GM11168 (cell line): Measurements from ENCODE around the gene POMGNT2.
"Not testable (repeated sequence)": the region's sequence is repeated elsewhere in the genome, so short reads cannot be mapped to it uniquely, and the experiment has no call there.

Experiments
- in situ Hi-C: fragments of 300-500 bp; cut with MboI; formaldehyde crosslinking; loops from one replicate; pipeline ENCODE4 v1.12.0; 2022; ENCODE audit warnings: low sequenced_read_pairs; ENCODE audit not compliant: unreplicated experiment

The POMGNT2 gene

DNA sequence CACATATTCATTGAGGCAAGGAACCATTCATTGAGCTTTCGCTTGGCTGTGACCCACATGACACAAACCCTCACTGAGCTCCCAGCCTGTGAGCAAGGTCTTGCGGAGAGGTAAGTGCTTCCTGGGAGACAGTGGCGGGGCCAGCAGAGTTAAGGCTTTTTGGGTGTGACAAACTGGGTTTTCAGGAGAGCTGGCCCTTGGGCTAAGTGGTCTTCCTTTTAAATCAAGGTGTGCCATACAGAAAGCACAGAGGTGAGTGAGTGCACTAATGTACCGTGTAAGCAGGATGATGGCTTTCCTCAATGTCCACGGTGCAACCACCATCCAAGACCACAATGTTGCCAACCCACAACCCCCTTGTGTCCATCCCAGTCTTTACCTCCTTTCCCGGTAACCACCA is 28.6 kb downstream of the POMGNT2 start:
- in situ Hi-C loops = no loop called here

DNA sequence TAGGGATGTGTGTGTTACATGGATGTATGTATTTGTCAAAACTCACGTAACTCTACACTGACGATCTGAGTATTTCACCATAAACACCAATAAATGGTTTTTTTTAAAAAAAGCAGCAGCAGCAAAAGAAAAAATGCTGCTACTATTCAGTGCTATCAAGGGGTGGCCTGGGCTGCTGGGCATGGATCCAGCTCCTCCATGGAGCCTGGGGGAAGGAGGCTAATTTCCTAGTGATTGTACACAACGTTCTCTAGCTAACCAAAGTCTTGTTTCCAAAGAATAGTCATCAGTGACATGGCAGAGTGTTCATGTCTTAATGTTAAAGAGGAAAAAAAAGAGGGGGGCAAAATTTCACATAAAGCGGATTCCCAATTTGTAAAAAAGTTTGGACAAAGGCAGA is 29.0 kb downstream of the POMGNT2 start:
- in situ Hi-C loops = no loop called here

DNA sequence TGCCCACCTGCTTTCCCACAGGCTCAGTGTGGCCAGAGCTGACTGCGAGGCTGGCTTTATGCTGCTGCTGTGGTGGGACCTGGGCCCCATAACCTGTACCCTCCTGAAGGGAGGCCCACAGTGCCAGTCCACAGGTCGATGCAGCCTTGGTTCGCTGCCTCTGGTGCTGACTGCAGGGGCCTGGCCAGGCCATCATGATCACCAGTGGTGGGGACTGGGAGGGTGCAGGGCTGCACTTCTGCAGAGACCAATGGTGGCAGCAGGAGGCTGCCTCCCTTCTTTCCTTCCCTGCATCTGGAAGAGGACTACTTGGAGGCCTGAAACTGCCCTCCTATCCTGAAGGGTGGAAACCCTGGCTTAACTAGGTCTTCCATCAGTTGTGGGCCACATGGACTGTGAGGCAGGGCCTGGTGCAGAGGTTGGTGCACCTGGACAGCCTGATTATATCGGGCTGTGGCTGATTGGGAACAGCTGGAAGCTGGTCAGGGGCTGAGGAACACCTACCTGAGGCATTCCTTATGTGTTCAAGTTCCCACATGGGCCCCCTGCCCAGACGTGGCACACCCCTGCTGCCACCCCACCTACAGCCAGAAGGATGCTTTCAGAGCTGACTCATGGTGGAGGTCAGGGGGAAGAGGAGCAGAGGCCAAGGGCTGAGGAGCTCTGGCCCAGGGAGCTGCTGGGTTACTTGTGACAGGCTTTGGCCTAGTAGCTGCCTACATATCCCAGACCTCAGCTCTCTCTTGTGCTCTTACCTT is 29.8 kb downstream of the POMGNT2 start:
- in situ Hi-C loops = no loop called here

DNA sequence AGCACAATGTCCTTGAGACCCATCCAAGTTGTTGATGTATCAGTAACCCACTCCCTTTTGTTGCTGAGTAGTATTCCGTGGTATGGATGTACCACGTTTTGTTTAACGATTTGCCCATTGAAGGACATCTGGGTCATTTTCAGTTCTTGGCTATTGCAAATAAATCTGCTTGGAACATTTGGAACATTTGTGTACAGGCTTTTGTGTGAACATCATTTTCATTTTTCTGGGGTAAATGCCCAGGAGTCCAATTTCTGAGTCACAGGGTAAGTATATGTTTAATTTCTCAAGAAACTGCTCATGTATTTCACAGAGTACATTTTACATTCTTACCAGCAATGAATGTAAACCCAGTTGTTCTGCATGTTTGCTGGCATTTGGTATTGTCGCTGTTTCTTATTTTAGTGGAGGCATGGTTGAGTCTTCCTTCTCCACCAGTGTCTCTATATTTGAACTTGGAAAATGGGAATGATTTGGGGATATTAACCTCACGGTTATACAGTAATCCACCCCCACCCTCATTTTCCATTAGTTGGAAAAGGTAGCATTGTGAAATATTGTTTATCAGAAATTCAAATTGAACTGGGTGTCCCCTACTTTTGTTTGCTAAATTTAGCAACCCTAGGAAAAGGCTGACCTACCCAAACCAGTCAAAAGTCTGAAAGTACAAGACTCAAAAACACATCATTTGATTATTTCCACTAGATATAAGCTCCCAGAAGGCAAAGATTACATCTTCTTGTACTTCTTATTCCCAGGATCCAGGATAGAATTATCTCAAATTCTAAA is 30.8 kb downstream of the POMGNT2 start:
- in situ Hi-C loops = no loop called here

DNA sequence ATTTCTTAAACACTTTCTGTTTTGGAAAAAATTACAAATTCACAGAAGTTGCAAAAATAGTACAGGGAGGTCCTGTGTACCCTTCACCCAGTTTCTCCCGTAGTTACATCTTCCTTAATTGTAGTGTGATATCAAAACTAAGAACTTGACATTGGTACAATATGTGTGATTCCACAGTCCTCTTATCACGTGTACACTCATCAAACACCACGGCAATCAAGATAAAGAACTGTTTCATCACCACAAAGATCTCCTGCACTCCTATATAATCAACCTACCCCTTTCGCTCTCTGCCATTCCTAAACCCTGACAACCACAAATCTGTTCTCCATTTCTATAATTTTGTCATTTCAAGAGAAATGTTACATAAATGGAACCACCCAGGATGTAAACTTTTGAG is 31.4 kb downstream of the POMGNT2 start:
- in situ Hi-C loops = no loop called here

DNA sequence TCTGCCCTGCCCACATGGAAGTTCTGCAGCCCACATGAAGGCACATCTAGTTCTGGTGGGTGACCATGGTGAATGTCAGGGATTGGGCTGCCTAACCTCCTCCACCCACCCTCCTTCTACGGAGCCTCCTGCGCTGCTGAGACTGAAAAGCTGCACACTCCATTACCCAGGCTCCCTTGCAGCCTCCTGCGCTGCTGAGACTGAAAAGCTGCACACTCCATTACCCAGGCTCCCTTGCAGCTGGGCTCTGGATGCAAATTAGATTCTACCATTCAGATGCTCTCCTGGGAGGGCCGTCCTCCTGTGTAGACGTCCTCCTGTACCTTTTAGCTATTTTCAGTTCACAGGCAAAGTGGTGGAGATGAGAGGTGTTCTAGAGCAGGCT is 32.1 kb downstream of the POMGNT2 start:
- in situ Hi-C loops = no loop called here

DNA sequence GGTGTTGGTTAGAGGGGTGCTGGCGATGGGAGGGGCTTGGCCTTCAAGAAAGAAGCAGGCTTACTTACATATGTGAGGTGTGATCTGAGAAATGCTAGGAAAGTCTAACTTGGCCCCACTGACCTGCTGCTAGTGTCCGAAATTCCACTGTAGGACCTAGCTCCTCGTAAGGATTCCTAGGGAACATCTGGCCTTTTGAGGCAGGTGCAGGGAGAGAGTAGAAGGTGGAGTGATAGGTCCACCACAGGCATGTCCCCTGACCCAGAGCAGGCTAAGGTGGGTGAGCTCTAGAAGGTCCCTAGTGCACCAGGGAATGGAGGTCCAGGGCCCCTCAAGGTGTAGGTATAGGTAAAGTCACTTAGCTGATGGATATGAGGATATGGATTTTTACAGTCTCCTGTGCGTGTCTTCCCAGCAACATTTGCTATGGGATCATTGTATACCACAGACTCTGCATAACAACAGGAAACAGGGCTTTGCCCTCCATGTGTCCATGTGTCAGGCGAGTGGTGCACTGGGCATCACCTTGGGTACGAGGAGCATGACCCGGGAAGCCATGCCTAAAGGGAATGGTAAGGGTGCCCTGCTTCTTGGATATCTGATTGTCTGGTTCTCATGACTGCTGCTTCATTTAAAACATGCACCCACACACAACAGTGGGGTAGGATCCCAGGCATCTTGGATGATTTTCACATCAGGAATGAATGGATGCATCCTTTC is 32.6 kb downstream of the POMGNT2 start:
- in situ Hi-C loops = no loop called here

DNA sequence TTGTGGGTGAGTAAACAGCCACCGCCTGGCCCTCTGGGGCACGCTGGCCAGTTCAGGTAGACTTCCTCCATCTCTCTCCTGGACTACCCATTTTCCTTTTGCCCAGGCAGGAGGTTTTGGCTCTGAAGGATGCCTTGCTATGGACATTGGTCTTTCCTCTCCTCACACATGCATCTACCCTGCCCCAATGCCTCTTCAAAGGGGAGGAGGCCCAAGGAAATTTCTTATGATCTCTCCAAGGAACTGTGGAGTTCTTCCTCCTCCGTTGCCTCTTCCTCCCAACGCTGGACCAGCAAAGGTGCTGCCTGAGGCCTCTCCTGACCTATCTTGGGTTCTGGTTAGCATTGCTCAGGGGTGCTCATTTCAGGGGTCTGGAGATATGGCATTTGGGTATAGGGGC is 33.5 kb downstream of the POMGNT2 start:
- in situ Hi-C loops = no loop called here

DNA sequence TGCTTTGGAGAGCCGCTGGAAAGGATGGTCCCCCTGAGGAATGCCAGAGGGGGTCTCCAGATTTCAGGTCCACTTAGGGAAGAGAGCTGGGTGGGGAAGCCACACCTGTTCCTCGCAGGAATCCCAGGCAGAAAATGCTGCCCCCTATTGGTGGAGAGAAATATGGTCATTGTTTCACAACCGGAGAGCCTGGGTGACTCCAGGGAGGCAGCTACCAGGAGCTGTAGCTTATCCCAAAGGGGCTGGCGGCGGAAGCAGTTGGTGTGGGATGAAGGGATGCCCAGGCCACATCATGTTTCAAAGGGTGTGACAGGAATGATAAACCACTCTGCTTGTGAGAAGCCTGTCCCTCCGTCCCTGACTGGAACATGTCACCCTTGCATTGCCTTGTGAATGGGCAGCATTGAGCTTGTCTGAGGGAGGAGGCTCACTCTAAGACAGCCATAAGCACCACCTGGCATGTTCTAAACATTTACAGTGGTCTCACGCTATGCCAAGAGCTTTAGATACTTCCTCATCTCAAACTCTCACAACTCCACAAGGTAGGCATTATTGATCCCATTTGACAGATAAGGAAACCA is 34.5 kb downstream of the POMGNT2 start:
- in situ Hi-C loops = no loop called here

DNA sequence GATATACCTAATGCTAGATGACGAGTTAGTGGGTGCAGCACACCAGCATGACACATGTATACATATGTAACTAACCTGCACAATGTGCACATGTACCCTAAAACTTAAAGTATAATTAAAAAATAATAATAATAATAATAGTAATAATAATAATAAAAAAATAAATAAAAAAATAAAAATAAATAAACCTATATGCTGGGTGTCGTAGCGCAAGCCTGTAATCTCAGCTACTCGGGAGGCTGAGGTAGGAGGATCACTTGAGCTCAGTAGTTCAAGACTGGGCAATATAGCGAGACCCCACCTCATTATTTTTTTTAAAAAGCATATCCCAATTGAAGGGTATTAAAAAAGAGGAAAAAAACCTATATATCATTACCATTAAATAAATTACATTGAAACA is 35.2 kb downstream of the POMGNT2 start:
- in situ Hi-C loops = not testable (repeated sequence)

DNA sequence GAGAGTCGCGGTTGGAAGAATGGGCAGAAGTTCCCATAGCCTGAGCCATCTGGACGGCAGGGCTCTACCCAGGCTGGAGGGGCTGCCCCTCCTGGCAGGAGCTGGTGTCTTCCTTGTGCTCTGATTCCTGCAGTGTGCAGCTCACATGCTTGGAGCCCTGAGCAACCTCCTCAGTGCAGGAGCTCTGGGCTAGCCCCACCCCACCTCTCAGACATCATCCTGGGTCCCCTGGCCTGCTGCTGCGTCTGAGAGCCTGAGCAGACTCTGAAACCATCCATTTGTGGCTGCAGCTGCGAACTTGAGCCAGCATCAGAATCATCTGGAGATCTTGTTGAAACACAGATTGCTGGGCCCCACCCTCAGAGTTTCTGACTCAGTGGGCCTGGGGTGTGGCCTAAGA is 42.8 kb downstream of the POMGNT2 start:
- in situ Hi-C loops = no loop called here

DNA sequence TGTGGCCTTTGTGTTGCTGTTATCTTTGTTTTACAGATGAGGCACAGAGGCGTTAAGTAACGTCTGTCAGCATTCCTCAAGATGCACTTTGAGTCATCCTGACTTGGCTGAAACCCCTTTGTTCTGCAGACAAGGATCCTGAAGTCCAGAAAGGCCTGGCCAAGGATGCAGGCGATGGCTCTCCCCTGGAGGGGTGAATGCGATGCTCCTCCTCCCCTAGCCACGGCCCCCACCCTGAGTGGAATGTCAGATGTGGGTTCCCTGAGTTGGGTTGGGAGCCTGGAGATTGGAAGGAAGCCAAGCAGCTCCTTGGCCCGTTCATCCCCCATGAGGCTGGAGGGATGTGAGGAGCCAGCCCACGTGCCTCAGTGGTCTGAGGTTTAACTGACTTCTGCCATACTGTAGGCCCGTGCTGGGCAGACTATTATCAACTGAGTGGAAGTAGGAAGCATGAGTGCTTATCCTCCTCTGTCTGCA is 43.3 kb downstream of the POMGNT2 start:
- in situ Hi-C loops = no loop called here

DNA sequence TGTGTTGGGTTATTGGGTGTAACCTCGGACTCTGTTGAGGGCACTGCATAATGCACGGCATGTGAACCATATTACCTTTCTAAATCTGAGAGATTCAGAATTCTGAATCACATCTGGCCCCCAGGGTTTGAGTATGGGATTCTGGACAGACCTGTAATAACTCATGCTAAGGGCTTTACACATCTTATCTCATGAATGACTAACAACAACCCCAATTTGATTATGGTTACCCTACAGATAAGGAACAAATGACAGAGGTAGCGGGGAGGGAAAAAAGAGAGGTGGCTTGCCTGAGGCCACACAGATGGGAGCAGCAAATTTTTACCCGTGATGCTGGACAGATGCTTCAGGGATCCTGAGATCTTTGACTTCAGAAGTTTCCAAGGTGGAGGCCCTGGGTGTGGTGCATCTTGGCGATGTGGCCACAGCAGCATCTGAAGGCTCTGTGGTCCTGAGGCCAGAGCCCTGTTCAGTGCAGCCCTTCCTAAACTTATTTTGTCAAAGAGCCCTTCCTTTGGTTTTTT is 43.8 kb downstream of the POMGNT2 start:
- in situ Hi-C loops = no loop called here

DNA sequence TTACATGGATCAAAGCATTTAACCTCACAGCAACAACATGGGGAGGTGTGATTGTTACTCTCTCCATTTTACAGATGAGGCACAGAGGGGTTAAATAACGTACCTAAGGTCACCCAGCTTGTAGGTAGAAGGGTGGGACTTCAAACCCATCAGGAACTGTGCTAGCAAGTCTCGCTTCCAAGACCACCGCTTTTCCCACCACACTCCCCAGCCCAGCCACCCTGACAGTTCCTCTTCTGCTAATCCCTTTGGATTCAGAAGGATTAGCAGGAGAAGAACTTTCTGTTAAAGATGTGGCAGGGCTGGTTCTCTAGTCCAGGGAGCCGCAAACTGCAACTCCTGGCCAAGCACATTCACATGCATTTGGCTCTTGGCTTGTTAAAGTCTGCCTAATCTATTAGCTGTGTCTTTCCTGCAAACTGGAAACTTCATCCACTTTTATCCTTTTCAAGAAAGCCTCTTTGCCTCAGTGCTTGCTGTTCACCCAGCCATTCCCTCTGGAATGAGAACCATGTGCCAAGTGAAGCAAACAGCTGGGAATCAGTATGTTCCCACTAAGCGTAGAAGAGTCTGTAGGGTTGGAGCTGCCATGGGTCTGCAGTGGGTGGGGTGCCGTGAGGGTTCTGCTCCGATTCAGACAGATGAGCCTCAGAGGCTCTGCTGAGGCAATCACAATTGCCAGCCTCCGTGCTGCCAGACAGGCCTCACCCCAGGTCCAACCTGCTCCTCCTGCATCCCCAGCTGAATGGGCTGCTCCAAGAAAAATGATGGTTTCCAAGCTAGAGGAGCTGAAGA is 44.6 kb downstream of the POMGNT2 start:
- in situ Hi-C loops = no loop called here

DNA sequence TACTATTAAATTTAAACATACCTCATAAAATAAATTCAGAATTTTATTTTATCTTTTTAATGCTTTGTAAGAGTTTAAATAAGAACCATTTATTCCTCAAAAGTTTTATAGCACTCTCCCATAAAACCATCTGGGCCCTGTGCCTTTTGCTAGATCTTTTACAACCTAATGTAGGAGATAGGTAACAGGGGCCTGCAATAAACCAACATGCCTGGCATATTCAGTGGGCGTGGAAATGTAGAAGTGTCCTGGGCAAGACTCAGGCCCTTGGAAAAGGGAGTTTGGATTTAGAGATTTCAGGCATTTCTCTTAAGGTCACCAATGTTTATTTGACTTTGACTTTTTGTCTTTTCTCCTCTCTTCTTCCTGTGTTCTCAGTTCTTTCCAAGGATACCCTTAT is 46.4 kb downstream of the POMGNT2 start:
- in situ Hi-C loops = no loop called here

DNA sequence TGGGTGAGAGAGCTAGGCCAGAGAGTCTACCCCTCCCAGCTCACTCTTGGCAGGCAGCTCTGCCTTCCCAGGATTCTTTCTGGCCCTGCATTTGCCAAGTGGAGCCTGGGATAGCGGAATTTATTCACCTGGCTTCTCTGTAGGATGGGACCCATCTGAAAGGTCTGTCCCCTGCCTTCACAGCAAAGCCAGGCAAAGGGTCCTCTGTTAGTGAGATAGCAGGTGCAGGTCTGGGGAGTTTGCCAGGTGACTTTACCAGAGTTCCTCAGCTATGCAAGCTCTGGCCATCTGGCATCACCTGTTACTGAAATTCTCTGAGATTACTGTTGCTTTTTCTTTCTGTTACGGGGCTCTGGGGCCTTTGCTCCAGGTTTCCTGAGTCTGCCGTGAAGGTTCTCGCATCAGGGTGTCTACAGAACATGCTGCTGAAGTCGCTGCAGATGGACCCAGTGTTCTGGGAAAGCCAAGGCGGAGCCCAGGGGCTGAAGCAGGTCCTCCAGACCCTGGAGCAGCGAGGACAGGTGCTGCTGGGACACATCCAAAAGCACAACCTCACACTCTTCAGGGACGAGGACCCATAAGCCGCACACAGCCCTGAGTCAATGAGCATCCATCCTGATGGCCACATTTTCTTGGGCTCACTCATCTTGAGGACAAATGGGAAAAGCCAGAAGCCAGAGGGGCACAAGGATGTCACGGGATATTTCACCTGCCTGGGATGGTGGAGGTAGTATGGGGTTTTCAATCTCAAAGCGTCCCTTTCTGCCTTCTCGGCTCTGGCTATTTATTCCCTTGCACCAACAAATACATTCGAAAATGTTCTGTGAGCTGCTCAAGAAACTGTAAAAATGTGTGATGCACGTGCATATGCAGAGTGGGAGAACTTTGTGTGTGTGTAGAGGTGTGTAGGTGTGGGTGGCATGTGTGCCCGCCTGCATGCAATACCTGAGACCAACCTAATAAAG is 49.8 kb downstream of the POMGNT2 start:
- in situ Hi-C loops = no loop called here

DNA sequence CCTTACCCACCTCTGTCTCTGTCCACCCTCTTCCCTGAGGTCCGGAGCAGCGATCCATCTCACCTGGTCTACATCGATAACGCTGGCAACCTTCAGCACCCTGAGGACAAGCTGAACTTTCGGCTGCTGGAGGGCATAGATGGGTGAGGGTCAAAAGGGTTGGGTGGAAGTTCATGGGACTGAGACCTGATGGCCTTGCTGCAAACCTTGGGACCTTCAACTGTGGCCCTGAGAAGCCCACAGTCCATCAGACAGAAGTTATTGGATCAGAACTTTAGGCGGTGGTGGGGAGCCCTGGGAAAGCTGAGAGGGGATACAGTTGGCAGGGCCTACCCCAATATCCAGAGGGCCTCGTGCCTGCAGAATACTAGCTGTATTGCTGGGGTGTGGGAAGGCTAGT is 50.5 kb downstream of the POMGNT2 start:
- in situ Hi-C loops = no loop called here

DNA sequence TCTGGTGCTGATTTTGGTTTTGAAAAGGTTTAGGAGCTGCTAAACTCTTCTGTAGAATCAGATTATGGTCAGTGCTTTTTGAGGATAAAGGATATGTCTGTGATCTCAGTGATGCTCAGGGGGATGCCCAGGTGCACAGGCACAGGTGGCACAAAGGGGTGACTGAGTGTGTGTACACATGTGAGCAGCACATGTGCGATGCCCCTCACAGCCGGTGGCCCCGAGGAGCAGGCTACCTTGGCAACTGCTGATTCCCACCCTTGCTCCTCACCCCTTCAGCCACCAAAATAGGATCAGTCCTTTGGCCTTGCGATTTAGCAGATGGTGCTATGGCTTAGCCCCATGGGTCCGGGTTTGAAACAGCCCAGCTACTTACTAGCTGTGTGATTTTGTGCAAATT is 51.1 kb downstream of the POMGNT2 start:
- in situ Hi-C loops = no loop called here

DNA sequence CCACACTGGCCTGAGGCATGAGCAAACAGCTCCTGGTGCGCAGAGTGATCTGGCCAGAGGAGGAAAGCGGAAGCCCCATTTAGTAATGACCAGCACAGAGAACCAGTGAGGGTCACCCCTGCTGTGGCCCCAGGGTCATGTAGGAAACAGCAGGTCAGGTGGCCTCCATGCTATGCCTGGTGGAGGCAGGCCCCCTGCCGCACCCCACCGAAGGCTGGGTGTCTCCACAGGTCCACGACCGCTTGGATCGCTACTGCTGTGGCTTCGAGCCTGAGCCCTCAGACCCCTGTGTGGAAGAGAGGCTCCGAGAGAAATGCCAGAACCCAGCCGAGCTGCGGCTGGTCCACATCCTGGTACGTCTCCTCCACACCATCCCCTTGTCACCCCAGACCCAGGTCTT is 52.6 kb downstream of the POMGNT2 start:
- in situ Hi-C loops = no loop called here
